Left kidney (tissue), 8 donors: ENCODE results near the gene ARMH4. TPM values are rescaled to one million over a fixed set of nuclear protein-coding genes. Genes with fewer than 3 reads are reported as not detected.

Experiments
- DNase-seq: peaks from one replicate; pipeline ENCODE4 v3.0.0-alpha.2; 2013
- long read RNA-seq, 8 donors: transcript quantifications; one replicate each; lab custom pipeline, GENCODE V29; 2026
- polyA plus RNA-seq: library from polyadenylated mRNA; unstranded; fragments of 120-200 nt; gene quantifications from one replicate; pipeline ENCODE4 v1.2.1, GENCODE V29; 2013; ENCODE audit not compliant: insufficient read length

The ARMH4 gene
- 82.8 TPM for polyA plus RNA-seq
- long read RNA-seq, donor 1, full-length matches to known transcripts = 5 of 12 reads
- long read RNA-seq, donor 1, partial matches to known transcripts = 7 of 12 reads
- long read RNA-seq, donor 1, other reads (novel, unspliced or antisense) = 0 of 12 reads
- long read RNA-seq, donor 2, full-length matches to known transcripts = 3 of 3 reads
- long read RNA-seq, donor 2, partial matches to known transcripts = 0 of 3 reads
- long read RNA-seq, donor 2, other reads (novel, unspliced or antisense) = 0 of 3 reads
- long read RNA-seq, donor 3, full-length matches to known transcripts = 5 of 11 reads
- long read RNA-seq, donor 3, partial matches to known transcripts = 6 of 11 reads
- long read RNA-seq, donor 3, other reads (novel, unspliced or antisense) = 0 of 11 reads
- long read RNA-seq, donor 4, partial matches to known transcripts = 52 of 53 reads
- long read RNA-seq, donor 4, other reads (novel, unspliced or antisense) = 0 of 53 reads
- long read RNA-seq, donor 5, full-length matches to known transcripts = 3 of 810 reads
- long read RNA-seq, donor 5, partial matches to known transcripts = 582 of 810 reads
- long read RNA-seq, donor 5, other reads (novel, unspliced or antisense) = 225 of 810 reads
- long read RNA-seq, donor 6, full-length matches to known transcripts = 5 of 627 reads
- long read RNA-seq, donor 6, partial matches to known transcripts = 479 of 627 reads
- long read RNA-seq, donor 6, other reads (novel, unspliced or antisense) = 143 of 627 reads
- long read RNA-seq, donor 7, full-length matches to known transcripts = 11 of 527 reads
- long read RNA-seq, donor 7, partial matches to known transcripts = 400 of 527 reads
- long read RNA-seq, donor 7, other reads (novel, unspliced or antisense) = 116 of 527 reads
- long read RNA-seq, donor 8, full-length matches to known transcripts = 3 of 3 reads
- long read RNA-seq, donor 8, partial matches to known transcripts = 0 of 3 reads
- long read RNA-seq, donor 8, other reads (novel, unspliced or antisense) = 0 of 3 reads

GRCh38 chr14:58152014-58152857, at the start of gene ARMH4:
Gene ARMH4, minus strand, starts transcription at chr14:58152213. Its CDS starts 12,855 bp downstream, at chr14:58139358.
- DNase-seq = peak; percentile 89

GRCh38 chr14:58200846-58201245, 48.8 kb upstream of the ARMH4 start:
- DNase-seq = peak; percentile 8

GRCh38 chr14:58200480-58200841, 48.4 kb upstream of the ARMH4 start:
- no peak for DNase-seq

DNA sequence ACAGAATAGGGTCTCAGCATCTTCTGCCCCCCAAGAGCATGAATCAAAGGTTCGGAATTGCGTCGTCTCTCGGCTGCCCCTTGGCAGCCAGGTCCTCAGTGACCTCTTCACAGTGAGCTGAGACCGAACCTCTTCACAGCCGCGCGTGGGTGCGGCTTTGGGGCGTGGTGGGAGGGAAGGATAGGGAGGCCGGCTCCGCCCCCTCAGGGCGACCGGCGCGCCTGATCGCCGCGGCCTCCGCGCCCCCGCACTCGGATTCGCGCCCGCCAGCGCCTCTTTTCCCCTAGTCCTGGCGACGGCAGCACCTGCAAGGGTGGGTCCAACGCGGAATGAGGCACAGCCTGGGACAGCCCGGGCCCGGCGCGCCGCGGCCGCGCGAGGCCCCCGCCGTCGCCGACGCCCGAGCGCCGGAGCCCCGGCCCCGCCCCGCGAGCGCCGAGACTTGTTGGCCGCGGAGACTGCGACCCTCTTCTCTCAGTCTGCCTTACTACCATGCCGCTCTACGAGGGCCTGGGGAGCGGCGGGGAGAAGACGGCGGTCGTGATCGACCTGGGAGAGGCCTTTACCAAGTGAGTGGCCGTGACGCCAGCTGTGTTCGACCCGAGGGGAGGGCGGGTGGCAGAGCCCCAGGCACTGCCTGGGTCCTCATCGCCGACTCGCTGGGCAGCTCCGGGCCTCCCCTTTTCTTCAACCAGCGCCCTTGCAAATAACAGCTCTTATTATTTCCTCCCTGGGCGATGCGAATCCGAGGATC, 47.9 kb upstream of the ARMH4 start, which contains the start of gene ACTR10:
Gene ACTR10 (plus strand): TSS at position 424 of the 754 bp plus-strand sequence. CDS start 69 bp downstream, at position 493.
- peak; percentile 87 for DNase-seq

GRCh38 chr14:58198086-58198485, 46.1 kb upstream of the ARMH4 start:
- no peak for DNase-seq

- DNase-seq = no peak
Measured at GRCh38 chr14:58196198-58196597, 44.2 kb upstream of the ARMH4 start.

DNA sequence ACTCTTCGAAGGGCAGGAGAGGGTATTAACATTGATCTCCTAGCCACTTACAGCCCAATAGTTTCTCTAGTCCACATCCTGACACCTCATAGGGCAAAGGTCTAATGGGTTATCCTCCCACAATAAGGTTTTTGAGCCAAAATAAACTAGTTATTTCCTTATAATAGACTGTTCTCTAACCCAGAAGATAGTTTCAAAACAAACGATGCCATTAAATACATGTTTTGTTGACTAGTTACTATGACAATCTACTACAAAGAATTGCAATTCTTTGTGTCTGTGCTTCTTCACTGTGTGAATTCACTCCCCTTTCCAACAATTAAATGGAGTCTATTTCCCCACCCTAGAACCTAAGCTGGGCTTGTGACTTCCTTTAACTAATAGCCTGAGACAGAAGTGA, 41.5 kb upstream of the ARMH4 start:
- no peak for DNase-seq

DNA sequence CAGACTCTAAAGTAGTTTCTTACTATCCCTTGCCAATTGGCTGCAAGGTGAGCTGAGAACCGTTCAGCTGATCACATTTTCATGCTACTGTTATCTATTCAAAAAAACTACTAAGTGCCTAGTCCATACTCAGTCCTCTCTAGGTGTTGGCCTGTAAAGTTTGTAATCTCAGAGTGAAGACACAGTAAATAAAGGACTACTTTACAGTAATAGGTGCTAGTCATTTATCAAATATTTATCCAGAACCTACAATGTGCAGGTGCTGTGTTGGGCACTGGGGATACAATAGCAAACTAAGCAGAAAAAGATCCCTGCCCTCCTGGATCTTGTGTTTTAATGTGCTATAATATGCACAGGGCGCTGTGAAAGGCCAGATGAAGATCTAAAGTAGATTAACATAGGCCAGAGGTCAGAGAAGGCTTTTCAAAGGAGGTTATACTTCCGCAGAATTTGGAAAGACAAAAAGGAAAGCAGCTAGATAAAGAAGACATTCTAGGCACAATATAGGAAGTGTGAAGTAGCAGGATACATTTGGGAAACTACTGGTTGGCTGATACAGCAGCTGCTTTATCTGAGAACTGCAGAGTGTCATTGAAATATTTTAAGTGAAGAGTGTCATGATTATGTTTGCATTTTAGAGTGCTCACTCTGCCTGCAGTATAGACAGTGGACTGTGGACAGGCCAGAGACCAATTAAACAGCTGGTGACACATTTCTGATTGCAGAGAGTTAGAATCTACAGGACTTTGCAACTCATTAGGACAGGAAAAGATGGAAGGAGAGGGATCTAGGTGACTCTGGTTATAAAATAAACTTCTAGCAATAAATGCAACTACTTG, 40.0 kb upstream of the ARMH4 start:
- DNase-seq = no peak

- DNase-seq = no peak
Measured at GRCh38 chr14:58189176-58189575, 37.2 kb upstream of the ARMH4 start.

DNA sequence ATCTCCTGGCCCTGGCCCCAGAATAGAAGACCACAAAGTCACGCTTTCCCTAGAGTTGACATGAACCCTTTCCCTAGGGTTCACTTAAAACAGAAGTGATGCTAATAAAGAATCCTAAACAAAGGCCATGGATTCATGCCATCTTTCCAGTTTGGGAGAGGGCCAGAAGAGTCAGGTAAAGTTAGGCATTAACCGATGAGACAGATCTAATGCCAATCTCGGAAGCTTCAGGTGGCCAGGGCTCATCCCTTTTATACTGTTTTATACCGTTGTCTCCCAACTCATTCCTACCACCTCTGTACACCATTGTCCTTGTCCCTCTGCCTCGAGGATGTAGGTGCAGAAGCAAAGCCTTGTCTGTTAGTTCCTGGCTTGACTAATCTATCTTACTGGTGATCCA, 25.1 kb upstream of the ARMH4 start:
- DNase-seq = no peak

DNA sequence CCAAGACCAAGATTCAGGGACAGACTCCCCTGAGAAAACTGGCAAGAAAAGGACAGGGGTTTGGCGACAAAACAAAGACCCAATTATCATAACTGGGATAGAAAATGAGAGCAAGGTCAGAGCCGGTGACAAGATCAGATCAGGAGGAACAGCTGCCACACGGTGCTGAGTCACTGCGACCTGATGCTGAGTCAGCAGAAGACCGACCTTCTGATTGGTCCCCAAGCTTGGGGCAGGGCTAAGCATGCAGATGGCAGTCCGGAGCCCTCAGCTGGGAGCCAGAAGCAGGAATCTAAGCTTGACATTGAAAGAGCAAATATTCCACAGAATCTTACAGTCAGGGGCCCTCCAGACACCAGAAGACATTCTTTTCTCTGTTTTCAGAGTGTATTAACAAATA, 19.1 kb upstream of the ARMH4 start:
- DNase-seq = peak; percentile 32

DNA sequence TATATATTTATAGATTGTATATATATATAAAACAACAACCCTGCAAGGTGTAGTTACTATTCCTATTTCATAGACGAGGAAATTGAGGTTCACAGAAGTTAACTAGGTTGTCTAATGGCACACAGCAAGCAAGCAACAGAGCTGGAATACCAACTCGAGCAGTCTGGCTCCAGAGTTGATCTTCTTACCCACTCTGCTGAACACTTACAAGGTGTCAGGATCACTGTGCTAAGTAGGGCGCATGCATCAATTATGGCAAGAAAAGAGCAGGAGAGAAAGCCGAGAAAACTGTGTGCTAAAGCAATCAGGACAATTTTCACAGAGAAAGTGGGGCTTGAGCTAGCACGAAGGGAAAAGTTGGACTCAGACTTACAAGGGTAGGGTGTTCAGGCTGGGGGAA, 15.9 kb upstream of the ARMH4 start:
- DNase-seq = no peak

GRCh38 chr14:58167057-58167456, 15.0 kb upstream of the ARMH4 start:
- no peak for DNase-seq

DNA sequence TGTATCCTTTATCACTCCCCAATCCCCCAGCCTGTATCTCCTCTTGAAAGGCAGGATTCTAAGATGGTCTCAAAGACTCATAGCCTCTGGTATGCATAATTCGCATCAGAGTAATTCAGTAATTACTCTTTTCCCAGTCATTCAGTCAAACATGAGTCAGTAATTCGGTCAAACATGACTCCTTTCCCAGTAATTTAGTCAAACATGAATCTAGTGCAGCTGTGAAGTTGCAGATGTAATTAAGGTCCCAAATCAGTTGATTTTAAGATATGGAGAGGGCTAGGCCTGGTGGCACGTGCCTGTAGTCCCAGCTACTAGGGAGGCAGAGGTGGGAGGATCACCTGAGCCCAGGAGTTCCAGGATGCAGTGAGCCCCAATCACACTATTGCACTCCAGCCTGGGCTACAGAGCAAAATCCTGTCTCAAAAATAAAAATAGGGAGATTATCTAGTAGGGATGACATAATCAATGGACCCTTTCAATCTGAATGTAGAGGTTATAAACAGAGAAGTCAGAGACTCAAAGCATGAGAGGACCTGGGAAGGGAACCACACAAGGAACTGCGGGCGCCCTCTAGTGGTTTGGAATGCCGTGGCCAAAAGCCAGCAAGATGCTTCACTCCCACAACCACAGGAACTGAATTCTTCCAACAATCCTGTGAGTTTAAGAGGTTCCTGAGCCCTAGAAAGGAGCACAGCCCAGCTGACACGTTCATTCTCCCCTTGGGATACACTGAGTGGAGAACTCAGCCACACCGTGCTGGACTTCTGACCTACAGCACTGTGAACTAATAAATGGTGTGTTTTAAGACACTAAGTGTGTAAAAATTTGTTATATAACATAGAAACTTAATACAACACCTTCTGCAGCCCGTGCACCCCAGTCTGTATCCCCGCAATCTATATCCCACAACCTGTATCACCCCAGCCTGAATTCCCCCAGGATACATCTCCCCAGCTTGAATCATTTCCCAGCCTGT, 14.3 kb upstream of the ARMH4 start:
- peak; percentile 77 for DNase-seq

- no peak for DNase-seq
Measured at GRCh38 chr14:58160561-58160960, 8.5 kb upstream of the ARMH4 start.

GRCh38 chr14:58151133-58152013, 640 bp downstream of the ARMH4 start:
- peak; percentile 44 for DNase-seq

DNA sequence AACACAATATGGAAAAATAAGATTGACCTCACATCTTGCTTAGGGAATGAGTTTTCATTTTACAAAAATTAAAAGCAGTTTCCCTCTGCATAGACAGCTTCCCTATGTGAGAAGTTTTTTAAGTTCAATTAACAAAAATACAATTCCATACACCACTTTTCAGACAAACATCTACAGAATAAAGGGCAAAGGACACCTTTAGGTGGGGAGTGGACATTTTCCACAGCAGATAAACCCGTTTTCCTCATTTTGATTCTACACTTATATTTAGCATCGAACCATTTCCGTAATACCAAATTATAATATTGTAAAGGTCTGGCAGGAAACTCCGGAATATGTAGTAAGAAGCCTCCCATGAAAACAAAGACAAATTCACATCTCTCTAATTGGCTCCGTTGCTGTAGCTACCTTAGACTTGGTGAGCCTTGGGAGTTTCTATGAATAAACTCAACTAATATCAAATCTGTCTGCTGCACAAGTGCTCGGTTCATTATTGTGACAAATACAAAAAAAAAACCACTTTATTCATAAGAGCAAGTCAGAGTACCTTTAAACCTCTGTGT, 1.7 kb downstream of the ARMH4 start:
- no peak for DNase-seq
